Measurements from ENCODE around the gene EFEMP2. TPM values are rescaled to one million over a fixed set of nuclear protein-coding genes. Genes with fewer than 3 reads are reported as not detected.
A peak's percentile ranks its signal among the peaks of the same experiment; 100 is the strongest.
"Not testable (repeated sequence)": the region's sequence is repeated elsewhere in the genome, so short reads cannot be mapped to it uniquely, and the experiment has no call there.

EFEMP2 gene
- total RNA-seq, 2 donors from 2014 or later, result 11.5 to 76.3 TPM

- H3K4me1 Mint-ChIP-seq, result peaks cover 40% of the 10 kb centered on the region
- H3K9me3 Mint-ChIP-seq, result no peaks in the 10 kb centered on the region
- H3K27ac Mint-ChIP-seq, result peak overlapping the region; percentile 76
- H3K4me3 Mint-ChIP-seq, result peak overlapping the region; percentile 92
- peaks cover 80% of the 10 kb centered on the region for H3K36me3 Mint-ChIP-seq (ENCODE audit: low read depth)
- ATAC-seq (replicated peaks), result no peak
- no peaks in the 10 kb centered on the region for H3K27me3 Mint-ChIP-seq
These were observed 21.5 kb upstream of the EFEMP2 start for GRCh38 chr11:65894034-65894591.

- peaks cover 80% of the 10 kb centered on the region for H3K36me3 Mint-ChIP-seq (ENCODE audit: low read depth)
- no peak for ATAC-seq (replicated peaks)
- peak overlapping the region; percentile 66 for H3K27ac Mint-ChIP-seq
- peak overlapping the region; percentile 92 for H3K4me3 Mint-ChIP-seq
- no peaks in the 10 kb centered on the region for H3K9me3 Mint-ChIP-seq
- H3K4me1 Mint-ChIP-seq, result peaks cover 46% of the 10 kb centered on the region
- no peaks in the 10 kb centered on the region for H3K27me3 Mint-ChIP-seq
These were observed 20.2 kb upstream of the EFEMP2 start for GRCh38 chr11:65892661-65893317.

- not testable (repeated sequence) for H3K27me3 Mint-ChIP-seq; H3K9me3 Mint-ChIP-seq; ATAC-seq (replicated peaks)
- Mint-ChIP-seq H3K27ac (peak overlapping the region; percentile 66), H3K4me1 (peaks cover 46% of the 10 kb centered on the region), H3K4me3 (peak overlapping the region; percentile 92), H3K36me3 (ENCODE audit: low read depth) (peaks cover 76% of the 10 kb centered on the region)
These were observed 19.5 kb upstream of the EFEMP2 start for GRCh38 chr11:65892137-65892540.

GRCh38 chr11:65891219-65892136 lies 18.9 kb upstream of the EFEMP2 start:
- H3K36me3 Mint-ChIP-seq (ENCODE audit: low read depth), result peaks cover 76% of the 10 kb centered on the region
- H3K27me3 Mint-ChIP-seq, result no peaks in the 10 kb centered on the region

GRCh38 chr11:65890324-65891218 lies 18.0 kb upstream of the EFEMP2 start, which contains the start of gene CCDC85B:
Gene CCDC85B (plus strand): TSS chr11:65890673. CDS start chr11:65890784, 111 bp downstream.
- Mint-ChIP-seq H3K9me3 (no peaks in the 10 kb centered on the region), H3K36me3 (ENCODE audit: low read depth) (peaks cover 74% of the 10 kb centered on the region), H3K4me3 (peak within 1 kb of the TSS; percentile 92), H3K27ac (peak within 1 kb of the TSS; percentile 88), H3K4me1 (peaks cover 45% of the 10 kb centered on the region), H3K27me3 (no peaks in the 10 kb centered on the region)
- ATAC-seq (replicated peaks), result peak; percentile 76

More at GRCh38 chr11:65891219-65892136, 18.9 kb upstream of the EFEMP2 start:
- H3K4me1 Mint-ChIP-seq, result peaks cover 51% of the 10 kb centered on the region
- no peak for ATAC-seq (replicated peaks)
- peak overlapping the region; percentile 66 for H3K27ac Mint-ChIP-seq
- no peaks in the 10 kb centered on the region for H3K9me3 Mint-ChIP-seq
- H3K4me3 Mint-ChIP-seq, result peak overlapping the region; percentile 92

GRCh38 chr11:65888163-65888814 lies 15.7 kb upstream of the EFEMP2 start, which contains the start of gene FIBP:
Gene FIBP (minus strand): TSS chr11:65888471. CDS start chr11:65888418, 53 bp downstream.
- peak within 1 kb of the TSS; percentile 92 for H3K4me3 Mint-ChIP-seq
- H3K9me3 Mint-ChIP-seq, result no peaks in the 10 kb centered on the region
- H3K4me1 Mint-ChIP-seq, result peaks cover 40% of the 10 kb centered on the region
- peak; percentile 74 for ATAC-seq (replicated peaks)
- H3K27ac Mint-ChIP-seq, result peak within 1 kb of the TSS; percentile 88
- peaks cover 76% of the 10 kb centered on the region for H3K36me3 Mint-ChIP-seq (ENCODE audit: low read depth)
- no peaks in the 10 kb centered on the region for H3K27me3 Mint-ChIP-seq

GRCh38 chr11:65887723-65888162 lies 15.1 kb upstream of the EFEMP2 start:
- peak; percentile 1 for ATAC-seq (replicated peaks)
- peaks cover 39% of the 10 kb centered on the region for H3K4me1 Mint-ChIP-seq
- peaks cover 72% of the 10 kb centered on the region for H3K36me3 Mint-ChIP-seq (ENCODE audit: low read depth)
- H3K27me3 Mint-ChIP-seq, result no peaks in the 10 kb centered on the region
- no peaks in the 10 kb centered on the region for H3K9me3 Mint-ChIP-seq
- peak overlapping the region; percentile 88 for H3K27ac Mint-ChIP-seq
- peak overlapping the region; percentile 92 for H3K4me3 Mint-ChIP-seq

GRCh38 chr11:65886826-65887722 lies 14.5 kb upstream of the EFEMP2 start:
- Mint-ChIP-seq H3K9me3 (no peaks in the 10 kb centered on the region), H3K36me3 (ENCODE audit: low read depth) (peaks cover 65% of the 10 kb centered on the region), H3K4me3 (peak overlapping the region; percentile 92), H3K27ac (peak overlapping the region; percentile 88), H3K4me1 (peaks cover 32% of the 10 kb centered on the region), H3K27me3 (no peaks in the 10 kb centered on the region)
- ATAC-seq (replicated peaks), result no peak

GRCh38 chr11:65885808-65886536 lies 13.4 kb upstream of the EFEMP2 start:
- Mint-ChIP-seq H3K27ac (no peak overlapping the region), H3K4me1 (peaks cover 31% of the 10 kb centered on the region), H3K36me3 (ENCODE audit: low read depth) (peaks cover 55% of the 10 kb centered on the region), H3K9me3 (no peaks in the 10 kb centered on the region), H3K27me3 (no peaks in the 10 kb centered on the region), H3K4me3 (peak overlapping the region; percentile 92)
- ATAC-seq (replicated peaks), result no peak

- no peak for ATAC-seq (replicated peaks)
- H3K36me3 Mint-ChIP-seq (ENCODE audit: low read depth), result peaks cover 55% of the 10 kb centered on the region
- no peak overlapping the region for H3K4me3 Mint-ChIP-seq
- H3K9me3 Mint-ChIP-seq, result no peaks in the 10 kb centered on the region
- peaks cover 35% of the 10 kb centered on the region for H3K4me1 Mint-ChIP-seq
- no peaks in the 10 kb centered on the region for H3K27me3 Mint-ChIP-seq
- peak overlapping the region; percentile 76 for H3K27ac Mint-ChIP-seq
These were observed 12.6 kb upstream of the EFEMP2 start for GRCh38 chr11:65885231-65885630.

GRCh38 chr11:65884716-65885092 lies 12.1 kb upstream of the EFEMP2 start:
- Mint-ChIP-seq H3K27ac (peak overlapping the region; percentile 76), H3K4me1 (peaks cover 31% of the 10 kb centered on the region), H3K4me3 (peak overlapping the region; percentile 29), H3K27me3 (no peaks in the 10 kb centered on the region), H3K36me3 (ENCODE audit: low read depth) (peaks cover 55% of the 10 kb centered on the region), H3K9me3 (no peaks in the 10 kb centered on the region)
- peak; percentile 49 for ATAC-seq (replicated peaks)

Data from activated T-helper 17 cell treated with anti-CD3 and anti-CD28 coated beads, Interleukin-2, amount 50 U/mL, for 72 hours (primary cell).